Testis (tissue), 3 donors: ENCODE data around the gene PIK3AP1. TPM values are rescaled to one million over a fixed set of nuclear protein-coding genes. Genes with fewer than 3 reads are reported as not detected.

Experiments used
- DNase-seq: peaks from one replicate; pipeline ENCODE4 v3.0.0-alpha.2; 2019
- H3K27ac ChIP-seq, 2 donors: fragments of 200-600 bp; sonication (generic); one replicate each; pipeline ENCODE4 v1.5.1; 2019
- H3K27me3 ChIP-seq: fragments of 200-600 bp; sonication (generic); one replicate; pipeline ENCODE4 v1.5.1; 2019
- H3K36me3 ChIP-seq: fragments of 200-600 bp; sonication (generic); one replicate; pipeline ENCODE4 v1.5.1; 2017; ENCODE audit warnings: low read depth; ENCODE audit errors: missing control alignments
- H3K4me1 ChIP-seq: fragments of 200-600 bp; sonication (generic); one replicate; pipeline ENCODE4 v1.5.1; 2019
- H3K4me3 ChIP-seq, 2 donors: fragments of 200-600 bp; sonication (generic); one replicate each; pipeline ENCODE4 v1.5.1; 2017 to 2019
- H3K9me3 ChIP-seq: fragments of 200-600 bp; sonication (generic); one replicate; pipeline ENCODE4 v1.5.1; 2017
- POLR2A ChIP-seq: fragments of 450-650 bp; IDR thresholded peaks from one replicate; pipeline ENCODE4 v1.6.1; 2017; ENCODE audit warnings: antibody characterized with exemption, mild to moderate bottlenecking, moderate library complexity
- WGBS, 2 donors: methylation state at CpG; one replicate each; pipeline ENCODE4 v1.1.5; 2018; 5-methylcytosine and 5-hydroxymethylcytosine counted together
- intact Hi-C: fragments of 100-400 bp; cut with DNase I; formaldehyde crosslinking; loops from one replicate; pipeline ENCODE4 v1.15.1; 2023; ENCODE audit warnings: low total_unique reads
- polyA plus RNA-seq: library from polyadenylated mRNA; stranded (reverse); fragments of 350-450 nt; fragmentation: Illumina TruSeq; extraction: RNeasy Lipid Tissue Mini Kit (QIAGEN cat#74804); gene quantifications from one replicate; pipeline ENCODE4 v1.2.3, GENCODE V29; 2014; ENCODE audit warnings: low read depth, low replicate concordance; ENCODE audit not compliant: insufficient read depth
- total RNA-seq, 2 donors: library from RNA; depleted of rRNA; stranded (reverse); fragments of >200 nt; gene quantifications; one replicate each; pipeline ENCODE4 v1.2.3, GENCODE V29; 2016
- TF ChIP-seq, protein P1 (sequence below), 3 experiments: fragments of 450-650 bp in 2 of 3; fragments of 200-600 bp in 1 of 3; sonication (generic) in 1 of 3; IDR thresholded peaks; one replicate each; pipeline ENCODE4 v1.5.1; 2016 to 2019; ENCODE audit warnings: antibody characterized with exemption in 3 of 3, mild to moderate bottlenecking in 2 of 3, moderate library complexity in 1 of 3

Gene PIK3AP1
- total and polyA plus RNA-seq, 3 donors from 2014 or later: 6.5 to 10.0 (median 6.6) TPM

DNA sequence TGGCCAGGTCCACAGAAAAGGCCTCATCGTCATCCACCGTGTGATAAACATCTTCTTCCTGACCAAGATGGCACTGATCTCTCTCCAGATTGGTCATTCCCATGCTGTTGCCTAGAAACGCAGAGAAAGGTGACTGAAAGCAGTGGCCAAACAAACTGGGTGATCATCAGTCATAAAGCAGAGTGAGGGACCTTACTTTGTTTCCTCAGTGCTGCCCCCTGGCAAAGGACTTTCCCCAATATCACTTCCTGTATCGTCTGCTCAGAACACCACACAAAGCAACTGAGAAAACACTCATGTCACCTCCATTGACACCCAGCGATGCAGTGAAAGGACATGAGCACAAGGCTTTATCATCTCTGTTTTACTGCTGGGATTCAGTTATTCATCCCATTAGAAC, 93.5 kb downstream of the PIK3AP1 start:
- TF ChIP-seq, protein P1, sequence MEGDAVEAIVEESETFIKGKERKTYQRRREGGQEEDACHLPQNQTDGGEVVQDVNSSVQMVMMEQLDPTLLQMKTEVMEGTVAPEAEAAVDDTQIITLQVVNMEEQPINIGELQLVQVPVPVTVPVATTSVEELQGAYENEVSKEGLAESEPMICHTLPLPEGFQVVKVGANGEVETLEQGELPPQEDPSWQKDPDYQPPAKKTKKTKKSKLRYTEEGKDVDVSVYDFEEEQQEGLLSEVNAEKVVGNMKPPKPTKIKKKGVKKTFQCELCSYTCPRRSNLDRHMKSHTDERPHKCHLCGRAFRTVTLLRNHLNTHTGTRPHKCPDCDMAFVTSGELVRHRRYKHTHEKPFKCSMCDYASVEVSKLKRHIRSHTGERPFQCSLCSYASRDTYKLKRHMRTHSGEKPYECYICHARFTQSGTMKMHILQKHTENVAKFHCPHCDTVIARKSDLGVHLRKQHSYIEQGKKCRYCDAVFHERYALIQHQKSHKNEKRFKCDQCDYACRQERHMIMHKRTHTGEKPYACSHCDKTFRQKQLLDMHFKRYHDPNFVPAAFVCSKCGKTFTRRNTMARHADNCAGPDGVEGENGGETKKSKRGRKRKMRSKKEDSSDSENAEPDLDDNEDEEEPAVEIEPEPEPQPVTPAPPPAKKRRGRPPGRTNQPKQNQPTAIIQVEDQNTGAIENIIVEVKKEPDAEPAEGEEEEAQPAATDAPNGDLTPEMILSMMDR (IDR thresholded peaks at IDR 0.05): no peak
- TF ChIP-seq POLR2A: no peak

DNA sequence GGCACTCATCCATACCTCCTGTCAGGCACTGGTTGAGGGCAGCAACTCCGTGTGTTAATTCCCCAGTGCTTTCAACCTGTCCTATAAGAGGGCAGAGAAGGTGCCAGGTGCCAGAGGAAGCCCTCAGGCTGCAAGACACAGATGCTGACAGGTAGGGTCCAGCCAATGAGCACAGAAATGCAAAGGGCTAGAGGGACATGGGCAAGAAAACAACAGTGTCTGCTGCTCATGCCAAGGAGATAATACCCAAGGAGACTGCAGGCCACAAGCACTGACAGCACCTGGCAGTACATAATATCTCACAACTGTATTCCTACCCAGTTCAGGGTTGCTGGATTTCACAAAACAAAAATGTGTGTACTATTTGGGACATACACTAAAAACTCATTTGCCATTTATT, 95.1 kb downstream of the PIK3AP1 start:
- intact Hi-C loops: no loop called here
- Histone ChIP-seq H3K9me3 (no peaks in the 10 kb centered on the region), H3K4me3 (no peak overlapping the region), H3K27me3 (no peaks in the 10 kb centered on the region), H3K4me1 (peaks cover 2% of the 10 kb centered on the region), H3K27ac (no peak overlapping the region), H3K36me3 (no peaks in the 10 kb centered on the region)
- DNase-seq: no peak
- WGBS, 2 donors: 90 to 94% methylated on average over 1 of the region's 1 CpG
- TF ChIP-seq POLR2A: no peak
- TF ChIP-seq, protein P1 (IDR thresholded peaks at IDR 0.05): no peak

More for the DNA sequence above, 93.5 kb downstream of the PIK3AP1 start:
- Histone ChIP-seq H3K9me3 (no peaks in the 10 kb centered on the region), H3K4me1 (no peaks in the 10 kb centered on the region), H3K4me3 (no peak overlapping the region), H3K36me3 (no peaks in the 10 kb centered on the region), H3K27me3 (no peaks in the 10 kb centered on the region), H3K27ac (no peak overlapping the region)
- intact Hi-C loops: no loop called here
- WGBS, 2 donors: 98 to 99% methylated on average over 5 of the region's 5 CpGs
- no peak for DNase-seq

DNA sequence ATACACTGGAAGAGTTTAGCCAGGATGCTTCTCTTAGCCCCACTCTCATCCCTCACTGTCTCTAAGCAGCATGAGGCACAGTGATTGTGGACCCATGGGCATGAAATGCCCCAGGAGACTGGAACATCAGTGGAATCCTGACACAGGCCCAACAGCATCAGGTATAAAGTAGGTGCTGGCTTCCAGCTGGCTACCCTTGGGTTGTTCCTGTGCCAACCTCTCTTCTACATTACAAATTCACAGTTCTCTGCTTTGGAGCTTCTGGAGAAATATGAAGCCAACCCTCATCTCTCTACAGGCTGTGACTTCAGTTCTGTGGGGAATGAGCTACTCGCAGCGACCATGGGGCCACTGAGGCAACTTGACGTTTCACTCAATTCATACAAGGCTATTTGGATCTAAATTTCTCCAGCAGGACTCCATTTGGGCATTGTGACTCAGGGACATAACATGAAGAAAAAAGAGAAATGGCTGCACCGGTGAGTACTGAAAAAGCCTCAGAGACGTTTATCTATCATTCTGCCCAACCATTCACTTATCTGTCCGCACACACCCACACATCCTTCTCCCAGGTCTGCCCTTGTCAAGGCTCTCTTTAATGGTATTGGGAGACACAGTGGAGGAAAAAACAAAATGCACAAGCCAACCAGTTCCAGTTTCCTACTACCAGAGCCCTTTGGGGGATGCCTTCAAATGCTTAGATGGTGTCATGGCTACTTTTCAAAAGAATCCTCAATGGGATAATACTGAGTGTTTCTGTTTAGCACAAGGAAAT, 98.1 kb downstream of the PIK3AP1 start:
- 72 to 79% methylated on average over 6 of the region's 6 CpGs for WGBS, 2 donors
- Histone ChIP-seq H3K36me3 (no peaks in the 10 kb centered on the region), H3K27ac (no peak overlapping the region)

DNA sequence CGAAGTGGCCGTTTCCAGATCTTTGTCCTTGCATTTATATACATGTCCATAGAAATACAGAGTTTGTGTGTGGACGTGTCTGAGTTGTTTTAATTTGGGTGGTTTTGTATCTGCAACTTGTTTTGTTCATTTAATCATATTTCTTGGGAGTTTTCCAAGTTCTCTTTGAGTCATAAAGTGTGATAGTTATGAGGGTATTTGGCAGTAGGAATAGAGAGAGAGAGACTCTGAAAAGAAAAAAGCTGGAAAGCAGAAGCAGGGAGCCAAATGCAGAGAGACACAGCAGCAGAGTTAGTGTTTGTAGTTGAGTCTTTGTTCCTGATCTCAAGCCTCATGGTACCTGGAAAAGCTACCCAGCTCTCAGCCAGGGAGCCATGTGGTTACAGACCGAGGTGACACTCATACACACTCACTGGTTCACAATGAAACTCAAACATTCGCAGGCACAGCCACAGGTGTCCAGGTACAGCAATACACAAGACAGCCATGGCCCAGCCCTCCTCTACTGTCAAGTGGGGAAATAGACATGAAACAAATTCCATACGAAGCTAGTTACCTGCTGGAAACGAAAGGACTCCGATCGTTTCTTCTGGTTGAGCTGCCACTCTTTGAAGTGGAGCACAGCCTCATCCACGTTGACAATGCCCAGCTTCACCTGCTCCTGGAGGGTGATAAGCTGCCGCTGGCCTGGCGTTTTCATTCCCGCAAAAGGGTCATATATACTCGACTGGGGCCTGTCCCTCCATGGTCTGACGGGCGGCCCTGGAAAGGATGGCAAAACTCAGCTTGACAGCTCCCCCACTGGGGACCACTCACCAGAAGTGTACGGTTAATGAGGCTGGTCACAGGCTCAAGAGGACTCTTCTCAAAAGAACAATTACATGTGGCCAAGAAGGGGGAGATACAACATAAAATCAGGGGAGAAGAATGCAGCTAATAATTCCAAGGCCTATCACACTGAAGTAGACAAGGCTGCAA, 100.2 kb downstream of the PIK3AP1 start:
- no peak overlapping the region for H3K4me3 ChIP-seq
- no peak for DNase-seq
- H3K9me3 ChIP-seq: no peaks in the 10 kb centered on the region
- no peaks in the 10 kb centered on the region for H3K36me3 ChIP-seq
- peak overlapping the region in 1 of 2 donors; percentile 52 for H3K27ac ChIP-seq
- no peak for TF ChIP-seq POLR2A
- TF ChIP-seq, protein P1 (IDR thresholded peaks at IDR 0.05): no peak
- no peaks in the 10 kb centered on the region for H3K27me3 ChIP-seq
- intact Hi-C loops: no loop called here
- 68 to 79% methylated on average over 17 of the region's 17 CpGs for WGBS, 2 donors
- peaks cover 22% of the 10 kb centered on the region for H3K4me1 ChIP-seq

More for the DNA sequence above, 98.1 kb downstream of the PIK3AP1 start:
- H3K4me1 ChIP-seq: peaks cover 22% of the 10 kb centered on the region
- no peaks in the 10 kb centered on the region for H3K9me3 ChIP-seq
- no peak overlapping the region for H3K4me3 ChIP-seq
- no peaks in the 10 kb centered on the region for H3K27me3 ChIP-seq
- DNase-seq: no peak
- intact Hi-C loops: no loop called here
- TF ChIP-seq, protein P1 (IDR thresholded peaks at IDR 0.05): no peak
- no peak for TF ChIP-seq POLR2A
